ENCODE results near the gene ARNT2.
A peak's percentile ranks its signal among the peaks of the same experiment; 100 is the strongest.

ARNT2 gene

GRCh38 chr15:80432345-80432702 is 28.1 kb downstream of the ARNT2 start:
- DNase-seq (ENCODE audit: low read depth), result no peak
- H3K4me3 ChIP-seq (ENCODE audit: low read length), result no peak overlapping the region
- no peak for TF ChIP-seq CTCF (conservative IDR thresholded peaks at IDR 0.05; ENCODE audit: low read length)

GRCh38 chr15:80433836-80434235 is 29.7 kb downstream of the ARNT2 start:
- no peak overlapping the region for H3K4me3 ChIP-seq (ENCODE audit: low read length)
- DNase-seq (ENCODE audit: low read depth), result no peak
- TF ChIP-seq CTCF (conservative IDR thresholded peaks at IDR 0.05; ENCODE audit: low read length), result no peak

- H3K4me3 ChIP-seq (ENCODE audit: low read length), result no peak overlapping the region
- DNase-seq (ENCODE audit: low read depth), result no peak
- no peak for TF ChIP-seq CTCF (conservative IDR thresholded peaks at IDR 0.05; ENCODE audit: low read length)
Measured at GRCh38 chr15:80434926-80435720, 30.9 kb downstream of the ARNT2 start.

- TF ChIP-seq CTCF (conservative IDR thresholded peaks at IDR 0.05; ENCODE audit: low read length), result no peak
- DNase-seq (ENCODE audit: low read depth), result peak; percentile 27
- no peak overlapping the region for H3K4me3 ChIP-seq (ENCODE audit: low read length)
Measured at GRCh38 chr15:80436511-80437307, 32.5 kb downstream of the ARNT2 start.

- DNase-seq (ENCODE audit: low read depth), result no peak
- no peak for TF ChIP-seq CTCF (conservative IDR thresholded peaks at IDR 0.05; ENCODE audit: low read length)
- H3K4me3 ChIP-seq (ENCODE audit: low read length), result no peak overlapping the region
Measured at GRCh38 chr15:80437334-80437891, 33.2 kb downstream of the ARNT2 start.

GRCh38 chr15:80439140-80439539 is 35.0 kb downstream of the ARNT2 start:
- TF ChIP-seq CTCF (conservative IDR thresholded peaks at IDR 0.05; ENCODE audit: low read length), result no peak
- no peak overlapping the region for H3K4me3 ChIP-seq (ENCODE audit: low read length)
- DNase-seq (ENCODE audit: low read depth), result no peak
